Smooth muscle cell (in vitro differentiated cells): ENCODE data around the gene ATP5PB. TPM values are rescaled to one million over a fixed set of nuclear protein-coding genes. Genes with fewer than 3 reads are reported as not detected.

Experiments used
- DNase-seq: peaks from one replicate; lab custom pipeline; 2025; ENCODE audit not compliant: unreplicated experiment; lab: John Stamatoyannopoulos, UW
- H2AFZ ChIP-seq: fragments of 200-600 bp; sonication (generic); 2 replicates; pipeline ENCODE4 v1.6.0; 2016; ENCODE audit warnings: antibody characterized with exemption, low read depth, mild to moderate bottlenecking
- H3F3A ChIP-seq: fragments of 200-600 bp; sonication (generic); 2 replicates; pipeline ENCODE4 v1.6.0; 2017; ENCODE audit warnings: antibody characterized with exemption, low read depth
- H3K27ac ChIP-seq: fragments of 200-600 bp; sonication (generic); 2 replicates; pipeline ENCODE4 v1.5.1; 2016; ENCODE audit warnings: low read depth, mild to moderate bottlenecking
- H3K27me3 ChIP-seq: fragments of 200-600 bp; sonication (generic); 2 replicates; pipeline ENCODE4 v1.6.1; 2016; ENCODE audit warnings: low read depth, mild to moderate bottlenecking
- H3K36me3 ChIP-seq: fragments of 200-600 bp; sonication (generic); 2 replicates; pipeline ENCODE4 v1.5.1; 2016; ENCODE audit warnings: low read depth
- H3K4me1 ChIP-seq: fragments of 200-600 bp; sonication (generic); 2 replicates; pipeline ENCODE4 v1.5.1; 2016; ENCODE audit warnings: low read depth
- H3K4me2 ChIP-seq: fragments of 200-600 bp; sonication (generic); 2 replicates; pipeline ENCODE4 v1.6.0; 2016; ENCODE audit warnings: mild to moderate bottlenecking
- H3K4me3 ChIP-seq: fragments of 200-600 bp; sonication (generic); 2 replicates; pipeline ENCODE4 v1.5.1; 2016; ENCODE audit warnings: mild to moderate bottlenecking
- H3K79me2 ChIP-seq: fragments of 200-600 bp; sonication (generic); 2 replicates; pipeline ENCODE4 v1.6.0; 2016; ENCODE audit warnings: low read depth, mild to moderate bottlenecking
- H3K9ac ChIP-seq: fragments of 200-600 bp; sonication (generic); 2 replicates; pipeline ENCODE4 v1.6.0; 2016; ENCODE audit warnings: low read depth
- H3K9me3 ChIP-seq: fragments of 200-600 bp; sonication (generic); replicated peaks from 2 replicates; pipeline ENCODE4 v1.5.1; 2016; ENCODE audit warnings: low read depth
- H4K20me1 ChIP-seq: fragments of 200-600 bp; sonication (generic); 2 replicates; pipeline ENCODE4 v1.6.0; 2016; ENCODE audit warnings: low read depth
- CTCF ChIP-seq: fragments of 200-600 bp; sonication (generic); IDR thresholded peaks from 2 replicates; pipeline ENCODE4 v1.5.1; 2017; ENCODE audit warnings: borderline replicate concordance, mild to moderate bottlenecking, antibody characterized with exemption; ENCODE audit not compliant: insufficient read depth, poor library complexity, severe bottlenecking
- WGBS: methylation state at CpG from one replicate; pipeline ENCODE4 v1.1.7; 2016; ENCODE audit warnings: low lambda C conversion rate; 5-methylcytosine and 5-hydroxymethylcytosine counted together
- polyA plus RNA-seq: library from polyadenylated mRNA; unstranded; fragments of >200 nt; fragmentation: Nextera tagmentation; extraction: Ambion mirVana; gene quantifications from 2 replicates; pipeline ENCODE4 v1.2.1, GENCODE V29; 2016
- total RNA-seq: library from RNA; depleted of rRNA; stranded (reverse); fragments of >200 nt; gene quantifications from 2 replicates; pipeline ENCODE4 v1.2.3, GENCODE V29; 2014

Gene ATP5PB
- total and polyA plus RNA-seq, 2 experiments from 2014 or later = 272 to 289 TPM

GRCh38 chr1:111462370-111463028, 13.2 kb downstream of the ATP5PB start:
- Histone ChIP-seq H2AFZ (no peak overlapping the region), H3K4me3 (no peak overlapping the region), H3K79me2 (no peaks in the 10 kb centered on the region), H3F3A (peaks cover 4% of the 10 kb centered on the region), H4K20me1 (peaks cover 3% of the 10 kb centered on the region), H3K4me2 (no peak overlapping the region), H3K9ac (no peak overlapping the region), H3K27ac (no peak overlapping the region), H3K36me3 (peaks cover 12% of the 10 kb centered on the region), H3K9me3 (no peaks in the 10 kb centered on the region), H3K4me1 (no peaks in the 10 kb centered on the region), H3K27me3 (no peaks in the 10 kb centered on the region)
- 96% methylated on average over 4 of the region's 4 CpGs for WGBS
- TF ChIP-seq CTCF = no peak
- no peak for DNase-seq

GRCh38 chr1:111463029-111463683, 13.9 kb downstream of the ATP5PB start:
- H3K79me2 ChIP-seq = no peaks in the 10 kb centered on the region
- H3K27ac ChIP-seq = no peak overlapping the region
- no peaks in the 10 kb centered on the region for H3K27me3 ChIP-seq
- no peak overlapping the region for H3K9ac ChIP-seq
- no peak overlapping the region for H3K4me2 ChIP-seq
- H3K9me3 ChIP-seq = no peaks in the 10 kb centered on the region
- peaks cover 3% of the 10 kb centered on the region for H4K20me1 ChIP-seq
- peaks cover 12% of the 10 kb centered on the region for H3K36me3 ChIP-seq
- WGBS = 95% methylated on average over 4 of the region's 4 CpGs
- H2AFZ ChIP-seq = no peak overlapping the region
- H3K4me3 ChIP-seq = no peak overlapping the region
- no peak for TF ChIP-seq CTCF
- DNase-seq = no peak
- peaks cover 4% of the 10 kb centered on the region for H3F3A ChIP-seq
- no peaks in the 10 kb centered on the region for H3K4me1 ChIP-seq

- H3K4me3 ChIP-seq = no peak overlapping the region
- H3K9me3 ChIP-seq = no peaks in the 10 kb centered on the region
- H2AFZ ChIP-seq = no peak overlapping the region
- H3K9ac ChIP-seq = no peak overlapping the region
- H3K27me3 ChIP-seq = no peaks in the 10 kb centered on the region
- peaks cover 4% of the 10 kb centered on the region for H3F3A ChIP-seq
- H3K36me3 ChIP-seq = peaks cover 7% of the 10 kb centered on the region
- no peak overlapping the region for H3K4me2 ChIP-seq
- H4K20me1 ChIP-seq = no peaks in the 10 kb centered on the region
- no peaks in the 10 kb centered on the region for H3K79me2 ChIP-seq
- DNase-seq = no peak
- H3K4me1 ChIP-seq = no peaks in the 10 kb centered on the region
- 96% methylated on average over 2 of the region's 2 CpGs for WGBS
- TF ChIP-seq CTCF = no peak
- H3K27ac ChIP-seq = no peak overlapping the region
Observed at GRCh38 chr1:111465754-111466153, 16.5 kb downstream of the ATP5PB start.

GRCh38 chr1:111466480-111466879, 17.2 kb downstream of the ATP5PB start:
- no peak overlapping the region for H3K4me3 ChIP-seq
- no peaks in the 10 kb centered on the region for H3K79me2 ChIP-seq
- H3K4me1 ChIP-seq = no peaks in the 10 kb centered on the region
- no peak overlapping the region for H2AFZ ChIP-seq
- H3K9me3 ChIP-seq = no peaks in the 10 kb centered on the region
- H3K9ac ChIP-seq = no peak overlapping the region
- no peaks in the 10 kb centered on the region for H4K20me1 ChIP-seq
- H3K4me2 ChIP-seq = no peak overlapping the region
- peaks cover 7% of the 10 kb centered on the region for H3K36me3 ChIP-seq
- no peak for TF ChIP-seq CTCF
- peaks cover 4% of the 10 kb centered on the region for H3F3A ChIP-seq
- 0% methylated on average over 1 of the region's 1 CpG for WGBS
- no peak overlapping the region for H3K27ac ChIP-seq
- no peaks in the 10 kb centered on the region for H3K27me3 ChIP-seq
- no peak for DNase-seq
